Lung (tissue), 12 donors: ENCODE results near the gene MRPS2. TPM values are rescaled to one million over a fixed set of nuclear protein-coding genes. Genes with fewer than 3 reads are reported as not detected.

Source experiments
- ATAC-seq: fragments of 200-7000 bp; cut with Tn5 transposase; one replicate; pipeline ENCODE4 v1.9.1; 2020; ENCODE audit warnings: moderate number of reproducible peaks; ENCODE audit not compliant: insufficient read depth, low FRiP score
- DNase-seq, 3 donors: peaks; one replicate each; pipeline ENCODE4 v3.0.0-alpha.2; 2013 to 2017
- H3K27ac ChIP-seq, 2 donors: one replicate each; pipeline ENCODE4 v1.5.1; 2013; ENCODE audit warnings: mild to moderate bottlenecking in 2 of 2, moderate library complexity in 2 of 2, control low read depth in 1 of 2, inconsistent platforms in 1 of 2, low read depth in 1 of 2, low read length in 1 of 2
- H3K27me3 ChIP-seq, 3 donors: one replicate each; pipeline ENCODE4 v1.5.1; 2013; ENCODE audit warnings: low read length in 2 of 3; ENCODE audit not compliant: control insufficient read depth in 3 of 3, insufficient read depth in 3 of 3
- H3K36me3 ChIP-seq, 4 donors: one replicate each; pipeline ENCODE4 v1.5.1; 2013; ENCODE audit warnings: low read length in 4 of 4, mild to moderate bottlenecking in 1 of 4, moderate library complexity in 1 of 4; ENCODE audit not compliant: control insufficient read depth in 4 of 4, insufficient read depth in 4 of 4
- H3K4me1 ChIP-seq, 5 donors: one replicate each; pipeline ENCODE4 v1.5.1; 2013; ENCODE audit warnings: low read length in 5 of 5, mild to moderate bottlenecking in 2 of 5, moderate library complexity in 1 of 5; ENCODE audit not compliant: control insufficient read depth in 5 of 5, insufficient read depth in 5 of 5
- H3K4me3 ChIP-seq: one replicate; pipeline ENCODE4 v1.5.1; 2013; ENCODE audit warnings: mild to moderate bottlenecking, control low read depth, moderate library complexity
- H3K9ac ChIP-seq, 2 donors: one replicate each; pipeline ENCODE4 v1.5.1; 2013; ENCODE audit warnings: low read length in 2 of 2, control low read depth in 1 of 2; ENCODE audit not compliant: insufficient read depth in 1 of 2
- H3K9me3 ChIP-seq, 4 donors: one replicate each; pipeline ENCODE4 v1.5.1; 2013; ENCODE audit warnings: low read length in 3 of 4, mild to moderate bottlenecking in 1 of 4, moderate library complexity in 1 of 4; ENCODE audit not compliant: control insufficient read depth in 4 of 4, insufficient read depth in 3 of 4
- CTCF ChIP-seq: IDR thresholded peaks from 2 replicates; pipeline ENCODE4 v1.5.1; 2012; ENCODE audit warnings: mild to moderate bottlenecking; ENCODE audit errors: control extremely low read depth, extremely low read depth
- WGBS, 2 donors: extraction: QIAGEN DNeasy Blood & Tissue Kit; methylation state at CpG; one replicate each; pipeline ENCODE4 v1.1.7; 2013; 5-methylcytosine and 5-hydroxymethylcytosine counted together
- polyA plus RNA-seq, 2 donors: library from polyadenylated mRNA; stranded (reverse); fragments of 200-250 nt; gene quantifications; one replicate each; pipeline ENCODE4 v1.2.1, GENCODE V29; 2013
- total RNA-seq, 2 donors: library from RNA; depleted of rRNA in 1 of 2; stranded (reverse); fragments of >200 nt in 1 of 2; gene quantifications; one replicate each; pipeline ENCODE4 v1.2.1, GENCODE V29; 2014 to 2021
- donor health status: control.
- donor health status: control.
- donor health status: Bipolar disorder and iron deficiency.
- donor health status: healthy.
- donor health status: DM: yes; HTN: yes; CAD: no.

Gene MRPS2
- total and polyA plus RNA-seq, 4 donors: 18.2 to 42.0 (median 31.8) TPM

- Histone ChIP-seq H3K4me3 (no peak overlapping the region), H3K4me1 (no peaks in the 10 kb centered on the region), H3K36me3 (peaks cover 0 to 31% (median 11%) of the 10 kb centered on the region in 4 donors), H3K9me3 (no peaks in the 10 kb centered on the region), H3K9ac (no peak overlapping the region), H3K27ac (no peak overlapping the region), H3K27me3 (no peaks in the 10 kb centered on the region)
- TF ChIP-seq CTCF: no peak
- WGBS, 2 donors: 88 to 90% methylated on average over 16 of the region's 16 CpGs
- DNase-seq (no peak), ATAC-seq (no peak)
Observed at GRCh38 chr9:135490166-135490870, 10.2 kb upstream of the MRPS2 start.

- WGBS, 2 donors: 84 to 89% methylated on average over 18 of the region's 18 CpGs
- Histone ChIP-seq H3K9ac (no peak overlapping the region), H3K27ac (no peak overlapping the region), H3K4me1 (no peaks in the 10 kb centered on the region), H3K36me3 (peaks cover 0 to 24% (median 6%) of the 10 kb centered on the region in 4 donors), H3K4me3 (no peak overlapping the region), H3K27me3 (no peaks in the 10 kb centered on the region), H3K9me3 (no peaks in the 10 kb centered on the region)
- DNase-seq (no peak), ATAC-seq (no peak)
- no peak for TF ChIP-seq CTCF
Observed at GRCh38 chr9:135490980-135491464, 9.5 kb upstream of the MRPS2 start.

GRCh38 chr9:135491764-135492163 is 8.7 kb upstream of the MRPS2 start:
- H3K36me3 ChIP-seq: peaks cover 0 to 17% (median 3%) of the 10 kb centered on the region in 4 donors
- DNase-seq: no peak
- H3K4me3 ChIP-seq: no peak overlapping the region
- no peaks in the 10 kb centered on the region for H3K27me3 ChIP-seq
- no peak overlapping the region for H3K9ac ChIP-seq
- no peaks in the 10 kb centered on the region for H3K4me1 ChIP-seq
- H3K27ac ChIP-seq: no peak overlapping the region
- TF ChIP-seq CTCF: no peak
- 85 to 90% methylated on average over 4 of the region's 4 CpGs for WGBS, 2 donors
- no peak for ATAC-seq
- no peaks in the 10 kb centered on the region for H3K9me3 ChIP-seq
